Mucosa of stomach (tissue), 1 donor: ENCODE results near the gene FGFRL1.

Source experiments
- H3K27me3 ChIP-seq: one replicate; pipeline ENCODE4 v1.7.0; 2013; ENCODE audit warnings: mild to moderate bottlenecking, low read length; ENCODE audit not compliant: control insufficient read depth, insufficient read depth
- H3K36me3 ChIP-seq: one replicate; pipeline ENCODE4 v1.7.0; 2013; ENCODE audit warnings: low read length; ENCODE audit not compliant: control insufficient read depth, insufficient read depth
- H3K4me1 ChIP-seq: one replicate; pipeline ENCODE4 v1.7.0; 2013; ENCODE audit warnings: mild to moderate bottlenecking, low read length; ENCODE audit not compliant: control insufficient read depth, insufficient read depth
- H3K4me3 ChIP-seq: one replicate; pipeline ENCODE4 v1.7.0; 2013; ENCODE audit warnings: low read length
- H3K9ac ChIP-seq: one replicate; pipeline ENCODE4 v1.7.0; 2013; ENCODE audit warnings: mild to moderate bottlenecking, low read length, moderate library complexity
- H3K9me3 ChIP-seq: one replicate; pipeline ENCODE4 v1.7.0; 2013; ENCODE audit warnings: mild to moderate bottlenecking, low read length, moderate library complexity; ENCODE audit not compliant: control insufficient read depth
- donor health status: Pancreatic carcinoma.

The FGFRL1 gene

DNA sequence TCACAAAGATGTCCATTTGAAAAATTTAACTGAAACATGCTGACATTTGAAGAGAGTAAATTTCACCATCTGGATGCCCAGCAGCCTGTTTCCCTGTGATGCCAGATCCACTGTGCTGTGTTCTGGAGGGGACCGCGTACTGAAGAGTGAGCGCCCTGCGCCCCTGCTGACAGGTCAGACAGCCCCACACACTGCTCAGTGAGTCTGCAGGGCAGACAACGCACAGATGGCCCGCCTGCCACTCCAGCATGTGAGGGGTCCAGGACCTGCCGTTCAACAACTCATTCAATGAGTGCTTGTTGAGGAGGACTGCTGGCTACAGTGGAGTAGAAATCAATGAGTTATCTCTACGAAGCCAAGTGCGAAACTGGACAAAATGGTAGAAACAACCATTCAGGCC, 49.2 kb downstream of the FGFRL1 start:
- no peak overlapping the region for H3K9ac ChIP-seq
- peaks cover 27% of the 10 kb centered on the region for H3K4me1 ChIP-seq
- no peak overlapping the region for H3K4me3 ChIP-seq
- H3K27me3 ChIP-seq = peaks cover 29% of the 10 kb centered on the region
- no peaks in the 10 kb centered on the region for H3K36me3 ChIP-seq
- no peaks in the 10 kb centered on the region for H3K9me3 ChIP-seq

DNA sequence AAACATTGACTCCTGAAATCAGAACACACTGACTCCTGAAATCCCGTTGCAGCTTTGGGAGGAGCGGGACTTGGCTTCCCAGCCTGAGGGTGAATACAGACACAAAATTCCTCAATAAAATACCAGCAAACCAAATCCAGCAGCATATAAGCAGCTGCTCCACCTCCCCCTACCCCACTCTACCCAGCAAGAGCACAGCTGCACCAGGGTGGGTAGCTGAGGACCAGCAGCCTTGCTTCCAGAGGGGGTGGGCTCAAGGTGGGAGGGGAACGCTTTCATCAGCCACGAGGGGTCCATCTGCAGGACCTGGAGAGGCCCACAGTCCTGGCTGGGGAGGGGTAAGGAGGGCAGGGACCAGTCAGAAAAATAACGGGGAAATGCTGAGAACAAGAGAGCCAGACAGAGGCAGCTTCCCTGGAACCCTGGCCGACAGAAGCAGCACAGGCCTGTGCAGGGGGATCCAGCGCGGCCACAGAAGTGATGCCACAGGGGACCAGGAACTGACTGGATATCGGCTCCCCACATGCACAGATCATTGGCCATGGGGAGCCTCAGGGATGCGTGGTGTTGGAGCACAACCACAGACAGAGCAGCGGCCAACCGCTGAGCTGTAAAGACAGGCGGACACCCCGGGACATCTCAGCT, 49.8 kb downstream of the FGFRL1 start:
- no peaks in the 10 kb centered on the region for H3K36me3 ChIP-seq
- no peak overlapping the region for H3K9ac ChIP-seq
- no peaks in the 10 kb centered on the region for H3K9me3 ChIP-seq
- peaks cover 27% of the 10 kb centered on the region for H3K4me1 ChIP-seq
- no peak overlapping the region for H3K4me3 ChIP-seq
- peaks cover 24% of the 10 kb centered on the region for H3K27me3 ChIP-seq

DNA sequence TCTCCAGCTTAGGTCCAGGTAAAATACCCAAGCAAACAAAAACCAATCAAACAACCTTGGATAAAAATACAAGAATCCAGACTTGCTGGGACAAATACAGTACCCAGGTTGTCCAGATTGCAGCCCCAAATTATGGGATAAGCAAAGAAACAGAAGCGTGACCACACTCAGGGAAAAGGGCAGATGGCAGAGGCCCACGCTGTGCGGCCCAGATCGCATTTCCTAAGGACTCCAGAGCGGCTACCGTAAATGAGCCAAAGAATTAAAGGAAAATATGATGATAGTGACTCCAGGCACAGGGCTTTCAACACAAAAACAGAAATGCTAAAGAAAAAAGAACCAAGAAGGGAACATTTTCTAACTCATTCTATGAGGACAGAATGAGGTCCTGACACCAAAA, 50.3 kb downstream of the FGFRL1 start:
- Histone ChIP-seq H3K4me1 (peaks cover 27% of the 10 kb centered on the region), H3K4me3 (no peak overlapping the region), H3K9me3 (no peaks in the 10 kb centered on the region), H3K27me3 (peaks cover 20% of the 10 kb centered on the region), H3K36me3 (no peaks in the 10 kb centered on the region), H3K9ac (no peak overlapping the region)

DNA sequence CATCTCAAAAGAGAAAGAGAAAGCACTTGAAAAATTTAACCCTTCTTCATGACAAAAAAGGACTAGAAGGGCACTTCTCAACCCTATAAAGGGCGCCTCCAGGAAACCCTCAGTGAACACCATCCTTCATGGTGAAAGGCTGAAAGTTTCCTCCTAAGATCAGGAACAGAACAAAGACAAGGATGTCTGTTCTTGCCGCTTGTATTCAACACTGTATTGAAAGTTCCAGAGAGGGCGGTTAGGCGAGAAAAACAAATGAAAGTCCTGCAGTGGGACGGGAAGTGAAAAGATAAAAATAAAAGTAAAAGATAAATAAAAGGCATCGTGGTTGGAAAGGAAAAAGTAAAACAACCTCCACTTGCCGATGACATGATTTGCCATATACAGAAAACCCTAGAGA, 51.0 kb downstream of the FGFRL1 start:
- Histone ChIP-seq H3K9me3 (no peaks in the 10 kb centered on the region), H3K9ac (no peak overlapping the region), H3K4me3 (no peak overlapping the region), H3K36me3 (no peaks in the 10 kb centered on the region), H3K27me3 (peaks cover 20% of the 10 kb centered on the region), H3K4me1 (peaks cover 22% of the 10 kb centered on the region)

DNA sequence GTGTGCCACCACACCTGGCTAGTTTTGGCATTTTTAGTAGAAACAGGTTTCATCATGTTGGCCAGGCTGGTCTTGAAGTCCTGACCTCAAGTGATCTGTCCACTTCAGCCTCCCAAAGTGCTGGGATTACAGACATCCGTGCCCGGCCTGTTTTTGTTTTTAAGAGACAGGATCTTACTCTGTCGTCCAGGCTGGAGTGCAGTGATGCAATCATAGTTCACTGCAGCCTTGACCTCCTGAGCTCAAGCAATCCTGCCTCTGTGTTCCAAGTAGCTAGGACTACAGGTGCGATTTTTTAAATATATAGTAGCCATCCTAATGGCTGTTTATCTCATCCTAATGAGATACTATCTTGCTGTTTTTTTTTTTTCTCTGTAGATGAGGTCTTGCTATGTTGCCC, 54.3 kb downstream of the FGFRL1 start:
- H3K9ac ChIP-seq = no peak overlapping the region
- no peak overlapping the region for H3K4me3 ChIP-seq
- no peaks in the 10 kb centered on the region for H3K36me3 ChIP-seq
- H3K9me3 ChIP-seq = no peaks in the 10 kb centered on the region
- H3K4me1 ChIP-seq = no peaks in the 10 kb centered on the region
- H3K27me3 ChIP-seq = peaks cover 4% of the 10 kb centered on the region

DNA sequence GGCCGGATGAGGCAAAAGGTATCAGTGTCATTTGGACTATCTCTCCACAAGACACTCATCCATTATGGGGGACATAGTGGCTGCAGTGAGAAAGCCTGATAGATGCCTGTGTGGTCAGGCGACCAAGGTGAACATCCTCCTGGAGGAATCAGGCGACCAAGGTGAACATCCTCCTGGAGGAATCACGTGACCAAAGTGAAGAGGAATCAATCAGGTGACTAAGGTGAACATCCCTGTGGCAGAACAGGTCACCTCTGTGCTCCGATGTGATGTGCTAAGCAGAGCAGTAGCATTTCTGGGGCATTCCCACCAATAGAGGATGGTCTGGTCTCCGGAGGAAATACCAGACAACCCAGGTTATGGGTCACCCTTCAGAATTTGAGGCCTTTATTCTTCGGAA, 58.0 kb downstream of the FGFRL1 start:
- Histone ChIP-seq H3K4me3 (no peak overlapping the region), H3K9ac (no peak overlapping the region), H3K9me3 (no peaks in the 10 kb centered on the region), H3K36me3 (no peaks in the 10 kb centered on the region), H3K4me1 (no peaks in the 10 kb centered on the region), H3K27me3 (peaks cover 3% of the 10 kb centered on the region)

DNA sequence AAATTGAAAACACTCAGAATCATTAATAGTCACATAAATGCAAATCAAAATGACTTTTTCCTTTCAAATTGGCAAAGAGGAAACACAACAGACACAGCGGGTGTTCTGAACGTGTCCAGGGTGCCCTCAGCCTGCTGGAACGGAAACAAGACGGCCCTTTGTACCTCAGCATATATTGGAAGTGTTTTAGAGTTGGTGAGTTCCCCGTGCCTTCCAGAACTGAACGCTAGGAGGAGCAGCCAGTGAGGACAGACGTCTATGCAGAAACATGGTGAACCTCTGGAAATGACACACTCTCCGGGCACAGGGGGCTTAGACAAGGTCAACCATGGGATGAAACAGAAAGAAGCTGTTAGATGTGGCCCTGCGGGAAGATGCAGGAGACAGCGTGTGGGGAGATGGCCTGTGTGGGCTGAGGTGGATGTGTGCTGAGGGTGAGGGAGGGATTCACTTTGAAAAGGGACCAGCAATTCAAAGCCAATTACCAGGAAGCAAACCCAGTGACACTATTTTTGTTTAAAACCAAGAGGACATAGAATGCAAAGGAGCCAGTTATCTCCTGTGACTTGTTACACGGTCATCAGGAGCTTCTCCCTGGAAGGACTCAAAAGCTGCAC, 61.5 kb downstream of the FGFRL1 start:
- H3K27me3 ChIP-seq = no peaks in the 10 kb centered on the region
- no peak overlapping the region for H3K9ac ChIP-seq

DNA sequence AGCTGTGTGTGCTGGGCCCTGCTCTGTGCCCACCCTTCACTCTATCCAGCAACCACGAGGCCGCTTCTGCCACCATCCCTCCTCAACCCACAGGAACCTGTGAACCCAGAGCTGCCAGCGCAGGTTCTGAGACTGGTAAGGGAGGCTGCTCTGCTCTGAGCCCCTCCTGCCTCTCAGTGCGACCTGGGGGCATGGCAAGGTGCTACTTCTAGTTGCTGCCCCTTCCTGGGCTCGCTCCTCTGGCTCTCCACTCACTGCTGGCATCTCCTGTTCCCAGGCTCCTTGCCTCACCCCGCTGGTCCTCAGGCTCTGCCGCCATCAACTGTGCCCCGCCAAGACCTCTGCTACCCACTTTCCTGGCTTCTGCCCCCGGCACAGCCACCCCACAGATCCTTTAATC, 62.7 kb downstream of the FGFRL1 start:
- H3K4me3 ChIP-seq = no peak overlapping the region
- H3K4me1 ChIP-seq = no peaks in the 10 kb centered on the region
- no peak overlapping the region for H3K9ac ChIP-seq
- no peaks in the 10 kb centered on the region for H3K36me3 ChIP-seq
- no peaks in the 10 kb centered on the region for H3K27me3 ChIP-seq
- H3K9me3 ChIP-seq = no peaks in the 10 kb centered on the region

More for the DNA sequence above, 61.5 kb downstream of the FGFRL1 start:
- no peaks in the 10 kb centered on the region for H3K4me1 ChIP-seq
- H3K9me3 ChIP-seq = no peaks in the 10 kb centered on the region
- no peak overlapping the region for H3K4me3 ChIP-seq
- H3K36me3 ChIP-seq = no peaks in the 10 kb centered on the region

DNA sequence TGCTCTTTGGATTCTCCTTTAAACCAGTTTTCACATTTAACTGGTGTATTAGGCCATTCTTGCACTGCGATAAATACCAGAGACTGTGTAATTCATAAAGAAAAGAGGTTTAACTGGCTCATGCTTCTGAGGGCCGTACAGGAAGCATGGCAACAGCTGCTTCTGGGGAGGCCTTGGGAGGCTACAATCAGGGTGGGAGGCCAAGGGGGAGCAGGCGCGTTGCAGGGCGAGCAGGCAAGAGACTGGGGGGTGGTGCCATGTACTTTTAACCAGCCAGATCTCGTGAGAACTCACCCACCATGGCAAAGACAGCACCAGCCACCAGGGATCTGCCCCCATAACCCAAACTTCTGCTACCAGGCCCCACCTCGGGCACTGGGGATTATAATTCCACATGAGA, 63.8 kb downstream of the FGFRL1 start:
- Histone ChIP-seq H3K27me3 (no peaks in the 10 kb centered on the region), H3K9ac (no peak overlapping the region), H3K36me3 (no peaks in the 10 kb centered on the region)

DNA sequence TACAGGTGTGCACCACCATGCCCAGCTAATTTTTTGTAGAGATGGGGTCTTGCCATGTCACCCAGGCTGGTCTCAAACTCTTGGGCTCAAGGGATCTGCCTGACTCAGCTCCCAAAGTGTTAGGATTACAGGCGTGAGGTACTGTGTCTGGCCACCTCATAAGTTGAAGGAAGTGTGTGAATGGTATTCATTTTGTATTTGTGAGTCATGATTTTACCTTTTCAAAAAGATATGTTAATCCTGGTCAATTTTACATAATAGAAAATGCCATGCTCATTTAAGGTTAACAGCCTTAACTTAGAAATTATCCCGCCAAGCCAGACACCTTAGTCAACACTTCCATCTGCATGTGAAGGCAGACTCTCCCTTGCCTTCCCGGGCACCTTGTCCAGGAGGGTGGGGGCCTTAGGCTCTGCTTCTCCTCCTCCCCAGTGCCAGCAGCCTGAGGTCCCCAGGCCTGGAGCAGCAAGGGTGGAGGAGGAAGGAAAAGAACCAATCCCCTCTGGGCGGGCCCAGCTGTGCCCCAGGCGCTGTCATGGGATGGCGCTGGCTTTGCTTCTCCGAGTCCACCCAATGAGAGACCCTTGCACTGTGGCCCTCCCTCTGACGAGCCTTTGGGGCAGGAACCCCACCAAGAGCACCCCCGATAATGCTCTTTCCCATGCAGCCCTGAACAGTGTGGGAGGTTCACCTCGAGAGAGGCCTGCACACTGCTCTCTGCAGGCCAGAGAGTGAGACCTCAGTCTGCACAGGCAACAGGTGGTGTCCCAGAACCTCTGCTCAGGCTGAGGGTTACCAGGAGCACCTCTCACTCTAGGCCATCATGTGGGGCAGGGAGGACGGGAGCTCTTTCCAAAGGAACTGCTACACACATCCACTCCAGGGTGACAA, 64.6 kb downstream of the FGFRL1 start:
- Histone ChIP-seq H3K36me3 (no peaks in the 10 kb centered on the region), H3K4me3 (no peak overlapping the region), H3K9me3 (no peaks in the 10 kb centered on the region), H3K4me1 (no peaks in the 10 kb centered on the region), H3K9ac (no peak overlapping the region), H3K27me3 (peaks cover 6% of the 10 kb centered on the region)

More for the DNA sequence above, 63.8 kb downstream of the FGFRL1 start:
- H3K4me1 ChIP-seq = no peaks in the 10 kb centered on the region
- H3K9me3 ChIP-seq = no peaks in the 10 kb centered on the region
- no peak overlapping the region for H3K4me3 ChIP-seq
